ENCODE measurements around the gene ABHD8. TPM values are rescaled to one million over a fixed set of nuclear protein-coding genes. Genes with fewer than 3 reads are reported as not detected.

The ABHD8 gene
- total RNA-seq, 1 experiment from 2014 or later, result 5.2 TPM

GRCh38 chr19:17332677-17333581, 29.7 kb upstream of the ABHD8 start:
- peak overlapping the region; percentile 54 to 72 for H3K4me3 ChIP-seq (replicated peaks in 1 of 2; ENCODE audit: low read depth in 1 of 2, low read length in 2 of 2)

More at GRCh38 chr19:17332677-17333581, 29.7 kb upstream of the ABHD8 start:
- ChIA-PET POLR2A (interaction anchor here (0.8 to 4.1 kb wide), 6 partner anchors 13 to 28 kb away, joined by 3 to 39 read pairs (median 4); partner anchors contain the start of gene DDA1), CTCF (interaction anchor here (0.7 to 2.4 kb wide), 13 partner anchors 12 to 163 kb away, joined by 3 to 8 read pairs (median 4); partner anchors contain the start of genes DDA1 and MRPL34), RAD21 (ENCODE audit: low non-redundant PET in 1 of 2, low total read pairs in 2 of 2, uncharacterized antibody in 2 of 2, unreplicated experiment in 2 of 2) (interaction anchor here (0.6 to 1.2 kb wide), 5 partner anchors 20 to 36 kb away, joined by 3 to 5 read pairs (median 3); partner anchors contain the start of gene DDA1 (in 1 of the 2))
- peaks cover 18 to 44% of the 10 kb centered on the region in 2 experiments for H3K4me1 ChIP-seq (ENCODE audit: control insufficient read depth in 1 of 2, insufficient read depth in 2 of 2, low read length in 2 of 2)
- H3K9me2 ChIP-seq (ENCODE audit: insufficient read depth), result no peaks in the 10 kb centered on the region
- H3K4me2 ChIP-seq (ENCODE audit: low read length), result peak overlapping the region; percentile 97
- intact Hi-C loops (cut with micrococcal nuclease), result no loop called here
- peaks cover 6% of the 10 kb centered on the region; the same call in 1 of the 2 replicates for H3K79me2 ChIP-seq (ENCODE audit: insufficient read depth, low read length)
- peak; percentile 91 for TF ChIP-seq POLR2A (IDR thresholded peaks at IDR 0.05; ENCODE audit: borderline replicate concordance, extremely low read depth, insufficient read depth, insufficient read length)
- TF ChIP-seq SP1 (IDR thresholded peaks at IDR 0.05; ENCODE audit: low read depth), result peak; percentile 86
- no peak for TF ChIP-seq ZBTB33 (IDR thresholded peaks at IDR 0.05; ENCODE audit: extremely low read depth, insufficient replicate concordance, low read length)
- TF ChIP-seq POLR2AphosphoS5 (IDR thresholded peaks at IDR 0.05; ENCODE audit: low read depth, low read length), result peak; percentile 37; the same call in 1 of the 2 replicates
- no peak for TF ChIP-seq CTCF (IDR thresholded peaks at IDR 0.05 in 2 of 3, conservative IDR thresholded peaks at IDR 0.05 in 1 of 3; ENCODE audit: borderline replicate concordance in 1 of 3, insufficient read depth in 1 of 3, low read depth in 2 of 3, low read length in 2 of 3)
- TF ChIP-seq ZNF274 (IDR thresholded peaks at IDR 0.05; ENCODE audit: low read depth, low read length), result no peak
- TF ChIP-seq SIN3A (IDR thresholded peaks at IDR 0.05; ENCODE audit: low read depth), result no peak
- TF ChIP-seq CBX3 (IDR thresholded peaks at IDR 0.05; ENCODE audit: low read depth), result no peak
- TF ChIP-seq REST (IDR thresholded peaks at IDR 0.05; ENCODE audit: low read depth), result no peak
- no peak for TF ChIP-seq JUND (IDR thresholded peaks at IDR 0.05)
- TF ChIP-seq MAX (IDR thresholded peaks at IDR 0.05), result no peak; the same call in 1 of the 2 replicates
- TF ChIP-seq ZFX (IDR thresholded peaks at IDR 0.05), result peak; percentile 2; the same call in 1 of the 2 replicates
- no peak for TF ChIP-seq ELF1 (IDR thresholded peaks at IDR 0.05; ENCODE audit: borderline replicate concordance, low read depth)
- no peak overlapping the region for H2AFZ ChIP-seq (ENCODE audit: low read depth, low read length, poor library complexity, severe bottlenecking)
- no peaks in the 10 kb centered on the region for H3K9me3 ChIP-seq (ENCODE audit: control insufficient read depth in 1 of 2, insufficient read depth in 1 of 2, low read depth in 1 of 2, low read length in 2 of 2)
- peak; percentile 35 for ATAC-seq
- TSS peak; percentile 7 for BruUV-seq (replicated peaks)
- no peaks in the 10 kb centered on the region for H3K36me3 ChIP-seq (ENCODE audit: control insufficient read depth in 1 of 2, insufficient read depth in 2 of 2, low read length in 2 of 2)
- DNase-seq (ENCODE audit: low read depth, low spot score), result peak; percentile 96
- H3K27ac ChIP-seq (ENCODE audit: low read depth, low read length), result peak overlapping the region; percentile 91
- H4K20me1 ChIP-seq (ENCODE audit: insufficient read depth), result no peaks in the 10 kb centered on the region
- no peaks in the 10 kb centered on the region for H3K27me3 ChIP-seq (ENCODE audit: insufficient read depth, low read length)
- H3K9ac ChIP-seq (ENCODE audit: low read length), result peak overlapping the region; percentile 51

Data from HCT116 (cell line).